Testis (tissue), 3 donors: ENCODE data around the gene TRABD2B. TPM values are rescaled to one million over a fixed set of nuclear protein-coding genes. Genes with fewer than 3 reads are reported as not detected.

ENCODE experiments used
- DNase-seq: peaks from one replicate; pipeline ENCODE4 v3.0.0-alpha.2; 2019
- H3K27ac ChIP-seq, 2 donors: fragments of 200-600 bp; sonication (generic); one replicate each; pipeline ENCODE4 v1.5.1; 2019
- H3K27me3 ChIP-seq: fragments of 200-600 bp; sonication (generic); one replicate; pipeline ENCODE4 v1.5.1; 2019
- H3K36me3 ChIP-seq: fragments of 200-600 bp; sonication (generic); one replicate; pipeline ENCODE4 v1.5.1; 2017; ENCODE audit warnings: low read depth; ENCODE audit errors: missing control alignments
- H3K4me1 ChIP-seq: fragments of 200-600 bp; sonication (generic); one replicate; pipeline ENCODE4 v1.5.1; 2019
- H3K4me3 ChIP-seq, 2 donors: fragments of 200-600 bp; sonication (generic); one replicate each; pipeline ENCODE4 v1.5.1; 2017 to 2019
- H3K9me3 ChIP-seq: fragments of 200-600 bp; sonication (generic); one replicate; pipeline ENCODE4 v1.5.1; 2017
- CTCF ChIP-seq, 3 experiments: fragments of 450-650 bp in 2 of 3; fragments of 200-600 bp in 1 of 3; sonication (generic) in 1 of 3; IDR thresholded peaks; one replicate each; pipeline ENCODE4 v1.5.1; 2016 to 2019; ENCODE audit warnings: antibody characterized with exemption in 3 of 3, mild to moderate bottlenecking in 2 of 3, moderate library complexity in 1 of 3
- POLR2A ChIP-seq: fragments of 450-650 bp; IDR thresholded peaks from one replicate; pipeline ENCODE4 v1.6.1; 2017; ENCODE audit warnings: antibody characterized with exemption, mild to moderate bottlenecking, moderate library complexity
- WGBS, 2 donors: methylation state at CpG; one replicate each; pipeline ENCODE4 v1.1.5; 2018; 5-methylcytosine and 5-hydroxymethylcytosine counted together
- intact Hi-C: fragments of 100-400 bp; cut with DNase I; formaldehyde crosslinking; loops from one replicate; pipeline ENCODE4 v1.15.1; 2023; ENCODE audit warnings: low total_unique reads
- polyA plus RNA-seq: library from polyadenylated mRNA; stranded (reverse); fragments of 350-450 nt; fragmentation: Illumina TruSeq; extraction: RNeasy Lipid Tissue Mini Kit (QIAGEN cat#74804); gene quantifications from one replicate; pipeline ENCODE4 v1.2.3, GENCODE V29; 2014; ENCODE audit warnings: low read depth, low replicate concordance; ENCODE audit not compliant: insufficient read depth
- total RNA-seq, 2 donors: library from RNA; depleted of rRNA; stranded (reverse); fragments of >200 nt; gene quantifications; one replicate each; pipeline ENCODE4 v1.2.3, GENCODE V29; 2016

Gene TRABD2B
- total and polyA plus RNA-seq, 3 donors from 2014 or later: 1.9 to 2.7 (median 2.0) TPM

- TF ChIP-seq CTCF (IDR thresholded peaks at IDR 0.05) (no peak), POLR2A (no peak)
- no peak for DNase-seq
- WGBS, 2 donors: 81 to 98% methylated on average over 4 of the region's 4 CpGs
- intact Hi-C loops: no loop called here
- H3K27me3 ChIP-seq: no peaks in the 10 kb centered on the region
- no peak overlapping the region for H3K27ac ChIP-seq
- H3K36me3 ChIP-seq: no peaks in the 10 kb centered on the region
- no peaks in the 10 kb centered on the region for H3K9me3 ChIP-seq
- H3K4me1 ChIP-seq: peaks cover 6% of the 10 kb centered on the region
- no peak overlapping the region for H3K4me3 ChIP-seq
Measured at GRCh38 chr1:47713975-47714767, 283.0 kb downstream of the TRABD2B start.

- Histone ChIP-seq H3K4me1 (peaks cover 13% of the 10 kb centered on the region), H3K9me3 (no peaks in the 10 kb centered on the region), H3K27me3 (no peaks in the 10 kb centered on the region), H3K36me3 (no peaks in the 10 kb centered on the region), H3K4me3 (no peak overlapping the region), H3K27ac (no peak overlapping the region)
- intact Hi-C loops: no loop called here
- DNase-seq: no peak
- no peak for TF ChIP-seq POLR2A
- TF ChIP-seq CTCF (IDR thresholded peaks at IDR 0.05): no peak
- WGBS, 2 donors: 74 to 78% methylated on average over 9 of the region's 9 CpGs
Measured at GRCh38 chr1:47713333-47713953, 283.7 kb downstream of the TRABD2B start.

GRCh38 chr1:47712596-47713299 lies 284.4 kb downstream of the TRABD2B start:
- WGBS, 2 donors: 83 to 85% methylated on average over 16 of the region's 16 CpGs
- Histone ChIP-seq H3K4me1 (peaks cover 15% of the 10 kb centered on the region), H3K36me3 (no peaks in the 10 kb centered on the region), H3K9me3 (no peaks in the 10 kb centered on the region), H3K4me3 (no peak overlapping the region), H3K27me3 (no peaks in the 10 kb centered on the region), H3K27ac (no peak overlapping the region)
- TF ChIP-seq CTCF (IDR thresholded peaks at IDR 0.05) (no peak), POLR2A (no peak)
- intact Hi-C loops: no loop called here
- DNase-seq: no peak

- DNase-seq: no peak
- 69 to 74% methylated on average over 4 to 6 of the region's 6 CpGs for WGBS, 2 donors
- no peaks in the 10 kb centered on the region for H3K27me3 ChIP-seq
- TF ChIP-seq CTCF (IDR thresholded peaks at IDR 0.05): no peak
- TF ChIP-seq POLR2A: no peak
- H3K4me1 ChIP-seq: peaks cover 15% of the 10 kb centered on the region
- no peaks in the 10 kb centered on the region for H3K9me3 ChIP-seq
- no peaks in the 10 kb centered on the region for H3K36me3 ChIP-seq
- H3K4me3 ChIP-seq: no peak overlapping the region
- H3K27ac ChIP-seq: no peak overlapping the region
- intact Hi-C loops: no loop called here
Measured at GRCh38 chr1:47711848-47712492, 285.2 kb downstream of the TRABD2B start.
